Stomach smooth muscle (tissue), 2 donors: ENCODE measurements around the gene KIF21A.
"Not testable (repeated sequence)": the region's sequence is repeated elsewhere in the genome, so short reads cannot be mapped to it uniquely, and the experiment has no call there.

Experiments used
- H3K27ac ChIP-seq: one replicate; pipeline ENCODE4 v1.7.0; 2013; ENCODE audit warnings: mild to moderate bottlenecking, low read length, inconsistent platforms
- H3K27me3 ChIP-seq, 2 donors: one replicate each; pipeline ENCODE4 v1.7.0; 2013; ENCODE audit warnings: low read length in 2 of 2; ENCODE audit not compliant: insufficient read depth in 2 of 2, control insufficient read depth in 1 of 2
- H3K36me3 ChIP-seq, 2 donors: one replicate each; pipeline ENCODE4 v1.7.0; 2013; ENCODE audit warnings: low read length in 2 of 2; ENCODE audit not compliant: control insufficient read depth in 2 of 2, insufficient read depth in 2 of 2
- H3K4me1 ChIP-seq: one replicate; pipeline ENCODE4 v1.7.0; 2013; ENCODE audit warnings: low read length; ENCODE audit not compliant: control insufficient read depth, insufficient read depth
- H3K4me3 ChIP-seq, 2 donors: one replicate each; pipeline ENCODE4 v1.7.0; 2013; ENCODE audit warnings: low read length in 2 of 2
- H3K9ac ChIP-seq, 2 donors: one replicate each; pipeline ENCODE4 v1.7.0; 2013; ENCODE audit warnings: low read length in 2 of 2, mild to moderate bottlenecking in 1 of 2
- H3K9me3 ChIP-seq, 2 donors: one replicate each; pipeline ENCODE4 v1.7.0; 2013; ENCODE audit warnings: low read length in 2 of 2; ENCODE audit not compliant: control insufficient read depth in 2 of 2
- donor health status: healthy.
- donor health status: Pancreatic carcinoma.

KIF21A gene, protein sequence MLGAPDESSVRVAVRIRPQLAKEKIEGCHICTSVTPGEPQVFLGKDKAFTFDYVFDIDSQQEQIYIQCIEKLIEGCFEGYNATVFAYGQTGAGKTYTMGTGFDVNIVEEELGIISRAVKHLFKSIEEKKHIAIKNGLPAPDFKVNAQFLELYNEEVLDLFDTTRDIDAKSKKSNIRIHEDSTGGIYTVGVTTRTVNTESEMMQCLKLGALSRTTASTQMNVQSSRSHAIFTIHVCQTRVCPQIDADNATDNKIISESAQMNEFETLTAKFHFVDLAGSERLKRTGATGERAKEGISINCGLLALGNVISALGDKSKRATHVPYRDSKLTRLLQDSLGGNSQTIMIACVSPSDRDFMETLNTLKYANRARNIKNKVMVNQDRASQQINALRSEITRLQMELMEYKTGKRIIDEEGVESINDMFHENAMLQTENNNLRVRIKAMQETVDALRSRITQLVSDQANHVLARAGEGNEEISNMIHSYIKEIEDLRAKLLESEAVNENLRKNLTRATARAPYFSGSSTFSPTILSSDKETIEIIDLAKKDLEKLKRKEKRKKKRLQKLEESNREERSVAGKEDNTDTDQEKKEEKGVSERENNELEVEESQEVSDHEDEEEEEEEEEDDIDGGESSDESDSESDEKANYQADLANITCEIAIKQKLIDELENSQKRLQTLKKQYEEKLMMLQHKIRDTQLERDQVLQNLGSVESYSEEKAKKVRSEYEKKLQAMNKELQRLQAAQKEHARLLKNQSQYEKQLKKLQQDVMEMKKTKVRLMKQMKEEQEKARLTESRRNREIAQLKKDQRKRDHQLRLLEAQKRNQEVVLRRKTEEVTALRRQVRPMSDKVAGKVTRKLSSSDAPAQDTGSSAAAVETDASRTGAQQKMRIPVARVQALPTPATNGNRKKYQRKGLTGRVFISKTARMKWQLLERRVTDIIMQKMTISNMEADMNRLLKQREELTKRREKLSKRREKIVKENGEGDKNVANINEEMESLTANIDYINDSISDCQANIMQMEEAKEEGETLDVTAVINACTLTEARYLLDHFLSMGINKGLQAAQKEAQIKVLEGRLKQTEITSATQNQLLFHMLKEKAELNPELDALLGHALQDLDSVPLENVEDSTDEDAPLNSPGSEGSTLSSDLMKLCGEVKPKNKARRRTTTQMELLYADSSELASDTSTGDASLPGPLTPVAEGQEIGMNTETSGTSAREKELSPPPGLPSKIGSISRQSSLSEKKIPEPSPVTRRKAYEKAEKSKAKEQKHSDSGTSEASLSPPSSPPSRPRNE (N-terminal part only)

DNA sequence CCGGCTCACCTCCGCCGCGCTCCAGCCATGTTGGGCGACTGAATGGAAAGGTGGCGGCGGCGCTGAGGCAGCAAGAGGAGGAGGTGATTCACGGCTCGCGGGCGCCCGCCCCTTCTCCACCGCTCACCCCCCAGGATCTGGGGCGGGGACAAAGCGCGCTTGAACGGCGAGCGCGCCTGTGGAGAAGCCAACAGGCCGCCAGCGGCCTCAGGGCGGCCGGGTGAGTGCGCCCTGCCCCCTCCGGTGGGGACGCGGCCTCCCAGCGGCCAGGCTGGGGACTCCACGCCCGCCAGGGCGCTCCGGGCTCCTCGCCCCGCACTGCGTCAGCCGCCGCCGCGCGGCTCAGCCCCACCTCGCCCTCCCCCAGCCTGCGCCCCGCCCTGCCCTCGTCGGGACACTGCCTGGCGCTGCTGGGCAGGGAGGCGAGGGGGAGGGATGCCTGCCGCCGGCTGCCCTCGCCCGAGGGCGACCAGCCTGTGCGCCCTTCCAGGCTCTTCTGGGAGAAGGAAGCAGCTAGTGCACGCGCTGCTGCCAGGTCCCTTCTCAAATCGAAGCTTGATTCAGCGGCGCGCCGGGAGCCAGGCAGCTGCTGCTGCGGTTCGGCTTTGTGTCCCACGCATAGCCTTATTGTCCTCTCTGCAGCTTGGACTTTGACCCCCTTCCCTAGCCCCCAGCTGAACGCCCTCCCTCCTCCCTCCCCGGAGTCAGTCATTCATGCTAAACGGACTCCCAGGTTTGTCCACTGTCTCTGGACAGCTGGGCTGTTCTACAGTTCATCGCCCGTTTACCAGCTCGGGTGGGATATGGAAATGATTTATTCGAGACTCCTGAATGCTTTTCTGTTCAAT lies at the start of gene KIF21A:
KIF21A (minus strand) TSS at position 40 of the 848 bp plus-strand sequence. CDS start 150 bp downstream, outside the sequence.
- peak within 1 kb of the TSS; percentile 69 to 73 for H3K9ac ChIP-seq
- H3K27ac ChIP-seq = peak within 1 kb of the TSS; percentile 83
- H3K4me3 ChIP-seq = peak within 1 kb of the TSS; percentile 71 to 83
- peaks cover 9% of the 10 kb centered on the region for H3K4me1 ChIP-seq
- H3K36me3 ChIP-seq = no peaks in the 10 kb centered on the region
- no peaks in the 10 kb centered on the region for H3K9me3 ChIP-seq
- no peaks in the 10 kb centered on the region for H3K27me3 ChIP-seq

DNA sequence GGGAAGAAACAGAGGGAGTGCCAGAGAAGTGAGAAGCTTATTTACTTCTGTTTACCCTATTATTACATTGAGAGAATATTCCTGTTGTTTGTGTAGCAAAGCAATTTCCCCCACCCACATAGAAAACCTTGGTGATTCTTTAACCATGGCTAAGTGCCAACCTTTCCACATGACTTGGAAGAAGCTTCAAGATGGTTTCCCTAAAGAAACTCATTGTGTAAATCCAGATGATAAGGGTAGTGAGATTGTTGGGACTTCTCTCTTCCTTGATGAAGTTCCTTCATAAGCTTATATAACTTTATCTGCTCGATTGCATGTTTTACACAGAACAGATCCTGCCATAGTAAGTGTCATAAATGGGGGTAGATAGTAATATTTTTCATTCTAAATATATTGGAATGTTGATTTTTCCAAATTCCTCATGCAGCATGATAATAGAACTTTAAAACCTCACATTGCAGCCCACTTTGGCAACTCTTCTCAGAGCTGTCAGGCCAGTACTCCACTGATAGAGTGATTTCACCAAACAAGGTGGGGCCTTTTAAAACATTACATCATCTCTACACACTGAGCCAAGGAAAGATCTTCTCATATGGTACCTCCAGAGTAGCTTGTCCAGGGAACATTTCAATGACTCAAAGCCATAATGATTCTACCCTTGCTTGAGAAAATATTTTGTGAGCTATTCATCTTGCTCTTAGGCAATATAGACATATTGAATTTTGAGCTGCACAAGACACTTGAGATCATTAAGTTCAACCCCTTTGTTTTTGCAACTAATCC lies 47.8 kb upstream of the KIF21A start:
- H3K36me3 ChIP-seq = no peaks in the 10 kb centered on the region
- no peak overlapping the region for H3K27ac ChIP-seq
- H3K9ac ChIP-seq = no peak overlapping the region
- no peaks in the 10 kb centered on the region for H3K9me3 ChIP-seq
- no peak overlapping the region for H3K4me3 ChIP-seq
- H3K4me1 ChIP-seq = no peaks in the 10 kb centered on the region
- no peaks in the 10 kb centered on the region for H3K27me3 ChIP-seq

DNA sequence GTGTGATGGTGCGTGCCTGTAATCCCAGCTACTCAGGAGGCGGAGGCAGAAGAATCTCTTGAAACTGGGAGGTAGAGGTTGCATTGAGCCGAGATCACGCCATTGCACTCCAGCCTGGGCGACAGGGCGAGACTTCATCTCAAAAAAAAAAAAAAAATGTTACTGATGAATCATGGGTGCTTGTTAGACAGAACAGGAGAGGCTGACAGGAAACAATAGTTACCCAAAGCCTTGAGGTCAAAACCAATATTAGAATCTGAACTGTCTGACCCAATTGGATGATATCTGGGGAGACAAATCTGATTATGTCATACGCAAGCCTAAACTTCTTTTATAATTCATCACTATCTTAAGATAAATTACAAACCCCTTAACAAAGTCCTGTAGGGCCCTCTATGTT lies 40.7 kb upstream of the KIF21A start:
- no peaks in the 10 kb centered on the region for H3K27me3 ChIP-seq
- H3K9ac ChIP-seq = no peak overlapping the region
- H3K4me3 ChIP-seq = no peak overlapping the region
- H3K27ac ChIP-seq = no peak overlapping the region
- no peaks in the 10 kb centered on the region for H3K4me1 ChIP-seq
- no peaks in the 10 kb centered on the region for H3K9me3 ChIP-seq
- no peaks in the 10 kb centered on the region for H3K36me3 ChIP-seq

DNA sequence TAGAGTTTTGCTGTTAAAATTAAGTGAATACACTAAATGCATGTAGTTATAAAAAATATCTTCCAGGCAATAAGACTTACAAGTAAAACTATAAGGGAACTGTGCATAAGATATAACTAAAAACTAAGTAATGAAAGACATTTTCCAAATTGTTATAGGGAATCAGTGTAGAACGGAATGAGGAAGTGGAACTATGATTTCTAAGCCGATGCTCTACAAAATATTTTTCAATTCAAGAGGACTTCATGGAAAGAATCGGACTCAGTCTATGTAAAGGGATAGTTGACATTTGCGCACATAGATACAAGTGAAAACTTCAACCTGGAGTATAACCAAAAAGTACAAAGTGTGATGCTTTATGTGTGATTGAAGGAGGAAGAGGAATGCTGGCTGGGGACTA lies 40.1 kb upstream of the KIF21A start:
- Histone ChIP-seq H3K9ac (no peak overlapping the region), H3K27me3 (no peaks in the 10 kb centered on the region), H3K9me3 (no peaks in the 10 kb centered on the region), H3K4me1 (no peaks in the 10 kb centered on the region), H3K36me3 (no peaks in the 10 kb centered on the region), H3K4me3 (no peak overlapping the region), H3K27ac (no peak overlapping the region)

DNA sequence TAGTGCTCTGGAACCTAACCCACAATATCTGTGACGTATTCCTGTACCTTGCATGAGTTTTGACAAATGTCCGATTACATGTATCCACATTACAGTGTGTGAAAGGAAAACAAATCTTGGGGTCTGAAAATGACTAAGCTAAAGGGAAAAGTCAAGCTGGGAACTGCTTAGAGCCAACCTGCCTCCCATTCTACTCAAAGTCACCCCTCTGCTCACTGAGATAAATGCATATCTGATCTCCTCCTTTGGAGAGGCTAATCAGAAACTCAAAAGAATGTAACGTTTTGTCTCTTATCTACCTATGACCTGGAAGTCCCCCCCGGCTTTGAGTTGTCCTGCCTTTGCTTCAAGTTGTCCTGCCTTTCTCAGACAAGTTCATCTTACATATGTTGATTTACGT lies 34.0 kb upstream of the KIF21A start:
- Histone ChIP-seq H3K9me3 (peaks cover 0 to 3% of the 10 kb centered on the region in 2 donors), H3K27me3 (no peaks in the 10 kb centered on the region), H3K36me3 (no peaks in the 10 kb centered on the region), H3K4me3 (no peak overlapping the region), H3K9ac (no peak overlapping the region), H3K4me1 (no peaks in the 10 kb centered on the region), H3K27ac (no peak overlapping the region)

DNA sequence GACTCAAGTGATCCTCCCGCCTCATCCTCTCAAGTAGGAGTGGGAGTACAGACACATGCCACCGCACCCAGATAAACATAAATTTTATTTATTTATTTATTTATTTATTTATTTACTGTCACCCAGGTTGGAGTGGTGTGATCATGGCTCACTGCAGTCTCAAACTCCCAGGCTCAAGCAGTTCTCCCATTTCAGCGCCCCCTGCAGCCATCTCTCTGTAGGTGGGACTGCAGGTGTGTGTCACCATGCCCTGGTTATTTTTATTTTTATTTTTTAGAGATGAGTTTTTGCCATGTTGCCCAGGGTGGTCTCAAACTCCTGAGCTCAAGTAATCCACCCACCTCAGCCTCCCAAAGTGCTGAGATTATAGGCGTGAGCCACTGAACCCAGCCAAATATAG lies 33.2 kb upstream of the KIF21A start:
- Histone ChIP-seq H3K36me3 (no peaks in the 10 kb centered on the region), H3K27me3 (no peaks in the 10 kb centered on the region), H3K4me3 (no peak overlapping the region), H3K27ac (no peak overlapping the region), H3K4me1 (no peaks in the 10 kb centered on the region), H3K9me3 (peaks cover 0 to 3% of the 10 kb centered on the region in 2 donors), H3K9ac (no peak overlapping the region)

DNA sequence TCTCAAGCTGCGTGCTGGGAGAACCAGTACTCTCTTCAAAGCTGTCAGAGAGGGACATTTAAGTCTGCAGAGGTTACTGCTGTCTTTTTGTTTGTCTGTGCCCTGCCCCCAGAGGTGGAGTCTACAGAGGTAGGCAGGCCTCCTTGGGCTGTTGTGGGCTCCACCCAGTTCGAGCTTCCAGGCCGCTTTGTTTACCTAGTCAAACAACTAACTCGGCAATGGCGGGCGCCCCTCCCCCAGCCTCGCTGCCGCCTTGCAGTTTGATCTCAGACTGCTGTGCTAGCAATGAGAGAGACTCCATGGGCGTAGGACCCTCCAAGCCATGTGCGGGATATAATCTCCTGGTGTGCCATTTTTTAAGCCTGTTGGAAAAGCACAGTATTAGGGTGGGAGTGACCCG lies 32.2 kb upstream of the KIF21A start:
- not testable (repeated sequence) for H3K9ac ChIP-seq, H3K27me3 ChIP-seq, H3K4me3 ChIP-seq, H3K27ac ChIP-seq, H3K9me3 ChIP-seq, H3K36me3 ChIP-seq, H3K4me1 ChIP-seq

DNA sequence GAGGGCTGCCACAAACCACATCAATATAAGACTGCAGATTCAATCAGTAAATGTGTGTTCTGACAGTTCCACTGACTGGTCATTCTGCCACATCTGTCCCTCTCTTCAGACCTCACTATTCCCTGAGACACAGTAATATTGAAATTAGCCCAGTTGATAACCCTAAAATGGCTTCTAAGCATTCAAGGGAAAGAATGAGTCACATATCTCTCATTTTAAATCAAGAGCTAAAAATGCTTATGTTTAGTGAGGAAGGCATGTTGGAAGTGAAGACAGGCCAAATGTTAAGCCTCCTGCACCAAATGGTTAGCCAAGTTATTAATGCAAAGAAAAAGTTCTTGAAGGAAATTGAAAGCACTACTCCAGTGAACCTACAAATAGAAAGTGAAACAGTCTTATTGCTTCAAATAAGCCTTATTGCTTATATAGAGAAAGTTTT lies 24.5 kb upstream of the KIF21A start:
- no peaks in the 10 kb centered on the region for H3K9me3 ChIP-seq
- H3K4me1 ChIP-seq = no peaks in the 10 kb centered on the region
- no peak overlapping the region for H3K4me3 ChIP-seq
- H3K27ac ChIP-seq = no peak overlapping the region
- H3K36me3 ChIP-seq = no peaks in the 10 kb centered on the region
- no peak overlapping the region for H3K9ac ChIP-seq
- H3K27me3 ChIP-seq = no peaks in the 10 kb centered on the region

DNA sequence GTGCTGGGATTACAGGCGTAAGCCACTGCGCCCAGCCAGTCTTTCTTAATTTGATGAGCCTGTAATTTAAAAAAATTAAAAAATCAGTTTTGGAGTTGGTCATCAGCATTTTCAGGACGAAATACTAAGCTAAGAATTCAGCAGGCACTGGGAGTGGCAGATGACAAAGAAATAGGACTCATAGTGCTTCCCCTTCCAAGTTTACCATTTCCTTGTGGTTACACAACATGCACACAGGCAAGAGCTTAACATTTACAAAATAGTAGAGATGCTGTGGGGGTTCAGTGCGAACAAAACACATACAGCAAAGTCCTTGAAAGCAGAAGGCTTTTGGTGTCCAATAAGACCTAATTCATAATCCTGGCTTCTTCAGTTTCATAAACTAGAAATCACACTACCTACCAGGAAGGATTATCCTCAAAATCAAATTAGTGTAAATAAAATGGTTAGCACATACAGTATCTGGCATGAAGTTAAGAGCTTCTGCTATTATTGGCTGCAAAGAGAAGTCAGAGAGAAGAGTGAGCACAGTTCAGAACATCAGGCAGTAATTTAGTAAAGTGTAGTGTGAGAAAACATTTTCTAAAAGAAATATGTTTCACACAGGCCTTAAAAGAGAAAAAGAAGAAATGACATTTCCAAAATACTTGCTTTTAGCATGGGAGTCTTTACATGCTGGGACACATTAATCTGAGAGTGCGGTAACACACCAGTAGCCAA lies 22.2 kb upstream of the KIF21A start:
- Histone ChIP-seq H3K27me3 (no peaks in the 10 kb centered on the region), H3K9me3 (no peaks in the 10 kb centered on the region), H3K36me3 (no peaks in the 10 kb centered on the region), H3K9ac (no peak overlapping the region), H3K27ac (no peak overlapping the region), H3K4me3 (no peak overlapping the region), H3K4me1 (no peaks in the 10 kb centered on the region)
